CD1c-positive myeloid dendritic cell (primary cell): ENCODE measurements around the gene MBD6.
"Not testable (repeated sequence)": the region's sequence is repeated elsewhere in the genome, so short reads cannot be mapped to it uniquely, and the experiment has no call there.

Experiments used
- DNase-seq: peaks from one replicate; pipeline ENCODE4 v3.0.0-alpha.2; 2016; ENCODE audit errors: extremely low spot score

The MBD6 gene

GRCh38 chr12:57515934-57516541 lies 6.6 kb upstream of the MBD6 start:
- no peak for DNase-seq

GRCh38 chr12:57516617-57517153 lies 5.9 kb upstream of the MBD6 start:
- no peak for DNase-seq

GRCh38 chr12:57517187-57517586 lies 5.4 kb upstream of the MBD6 start:
- DNase-seq, result no peak

- not testable (repeated sequence) for DNase-seq
Observed at GRCh38 chr12:57517718-57518117, 4.9 kb upstream of the MBD6 start.

- DNase-seq, result no peak
Observed at GRCh38 chr12:57518176-57518919, 4.3 kb upstream of the MBD6 start.

- peak; percentile 13 for DNase-seq
Observed at GRCh38 chr12:57518920-57519795, 3.5 kb upstream of the MBD6 start.

GRCh38 chr12:57519796-57520052 lies 2.9 kb upstream of the MBD6 start:
- no peak for DNase-seq

GRCh38 chr12:57520053-57520818 lies 2.4 kb upstream of the MBD6 start, which contains the start of gene DDIT3:
DDIT3 (minus strand) TSS chr12:57520514; CDS start chr12:57517406, 3,108 bp downstream.
- DNase-seq, result peak; percentile 100

GRCh38 chr12:57521525-57522010 lies 1.1 kb upstream of the MBD6 start:
- DNase-seq, result no peak

GRCh38 chr12:57522887-57523705 lies 472 bp downstream of the MBD6 start:
- DNase-seq, result peak; percentile 84

- DNase-seq, result no peak
Observed at GRCh38 chr12:57523706-57524614, 1.3 kb downstream of the MBD6 start.

- DNase-seq, result no peak
Observed at GRCh38 chr12:57524814-57525614, 2.4 kb downstream of the MBD6 start.

GRCh38 chr12:57525615-57526383 lies 3.2 kb downstream of the MBD6 start:
- DNase-seq, result no peak

GRCh38 chr12:57526477-57527126 lies 4.0 kb downstream of the MBD6 start:
- DNase-seq, result no peak

- DNase-seq, result no peak
Observed at GRCh38 chr12:57527184-57527583, 4.6 kb downstream of the MBD6 start.

- no peak for DNase-seq
Observed at GRCh38 chr12:57528176-57528575, 5.6 kb downstream of the MBD6 start.

GRCh38 chr12:57528831-57529555 lies 6.4 kb downstream of the MBD6 start:
- DNase-seq, result no peak
